NCI-H187 (cell line): ENCODE measurements around the gene YWHAB.

Experiments used
- DNase-seq, 2 experiments: peaks; one replicate each; lab custom pipeline; 2025; lab: John Stamatoyannopoulos, UW

YWHAB gene

DNA sequence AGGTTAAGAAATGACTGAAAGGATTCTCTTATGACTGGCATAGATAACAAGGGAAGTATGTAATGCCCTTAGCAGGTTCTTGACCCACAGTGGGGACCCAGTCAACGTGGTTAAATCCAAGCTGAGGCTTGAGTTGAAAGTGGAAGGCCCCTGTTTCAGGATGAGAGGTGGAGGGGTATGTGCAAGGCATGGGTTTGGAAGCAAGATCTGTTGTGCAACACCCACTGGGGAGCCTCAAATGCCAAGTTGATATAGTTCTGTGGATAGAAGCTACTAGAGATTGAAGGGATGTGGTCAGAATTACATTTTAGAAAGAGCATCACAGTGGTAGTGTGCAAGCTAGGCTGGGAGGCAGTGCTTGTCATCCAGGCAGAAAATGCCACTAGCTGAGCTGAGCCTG is 29.4 kb downstream of the YWHAB start:
- DNase-seq = no peak

DNA sequence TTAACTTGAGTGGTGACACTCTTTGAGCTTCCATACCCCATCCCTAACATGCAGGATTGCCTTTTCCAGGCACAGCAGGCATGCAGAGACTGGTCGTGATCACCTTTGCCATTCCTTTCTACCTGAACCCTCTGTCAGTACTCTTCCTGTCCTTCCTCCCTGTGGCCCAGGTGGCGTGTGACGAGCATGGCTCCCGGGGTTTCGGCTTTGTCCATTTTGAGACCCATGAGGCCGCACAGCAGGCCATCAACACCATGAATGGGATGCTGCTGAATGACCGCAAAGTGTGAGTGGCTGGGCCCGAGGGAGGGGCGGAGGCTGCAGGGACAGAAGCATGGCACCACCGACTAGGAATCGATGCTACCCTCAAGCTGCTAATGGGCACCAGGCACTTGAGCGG is 31.1 kb downstream of the YWHAB start:
- DNase-seq = no peak

DNA sequence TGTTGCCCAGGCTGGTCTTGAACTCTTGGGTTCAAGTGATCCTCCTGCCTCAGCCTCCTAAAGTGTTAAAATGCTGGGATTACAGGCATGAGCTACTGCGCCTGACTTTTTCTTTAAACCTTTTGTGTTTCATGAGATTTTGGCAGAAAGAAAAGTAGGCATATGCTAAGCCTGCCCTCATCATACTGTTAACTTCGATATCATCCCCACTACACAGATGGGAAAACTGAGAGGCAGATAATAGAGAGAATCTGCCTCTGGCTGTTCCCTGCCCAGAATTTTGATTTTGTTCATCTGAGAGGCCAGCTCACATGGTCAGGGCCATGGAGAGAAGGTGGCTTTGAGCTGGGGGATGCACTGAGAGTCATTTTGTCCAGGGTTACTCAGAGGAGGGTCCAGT is 31.9 kb downstream of the YWHAB start:
- no peak for DNase-seq

DNA sequence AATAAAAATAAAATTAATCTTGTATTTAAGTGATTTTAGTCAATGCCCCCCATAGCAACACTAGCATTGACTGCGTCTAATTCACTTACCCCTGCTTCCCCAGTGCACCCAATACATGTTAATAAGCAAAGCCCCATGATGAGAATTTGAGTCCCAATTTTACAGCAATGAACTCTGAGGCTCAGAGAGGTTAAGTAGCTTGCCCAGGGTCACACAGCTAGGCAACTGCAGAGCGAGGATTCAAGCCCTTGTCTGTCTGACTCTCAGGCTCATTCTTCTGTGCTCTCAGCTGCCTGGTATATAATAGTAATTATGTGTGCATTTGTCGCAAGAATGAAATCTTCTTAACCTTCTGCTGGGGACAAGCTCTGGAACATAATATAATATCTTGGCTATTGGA is 32.8 kb downstream of the YWHAB start:
- no peak for DNase-seq

DNA sequence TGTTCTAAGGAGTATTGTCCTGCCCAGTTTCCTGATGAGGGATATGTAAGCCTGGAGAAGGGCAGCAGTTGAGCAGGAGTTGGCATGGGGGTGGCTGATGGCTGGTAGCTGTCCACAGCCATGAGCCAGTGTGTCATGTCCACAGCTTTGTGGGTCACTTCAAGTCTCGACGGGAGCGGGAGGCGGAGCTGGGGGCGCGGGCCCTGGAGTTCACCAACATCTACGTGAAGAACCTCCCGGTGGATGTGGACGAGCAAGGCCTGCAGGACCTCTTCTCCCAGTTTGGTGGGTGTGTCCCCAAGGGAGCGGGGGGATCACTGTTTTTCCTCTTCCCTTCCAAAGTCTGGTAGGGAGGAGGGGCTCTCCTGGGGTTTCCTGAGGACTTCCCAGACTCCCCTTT is 33.3 kb downstream of the YWHAB start:
- DNase-seq = no peak

DNA sequence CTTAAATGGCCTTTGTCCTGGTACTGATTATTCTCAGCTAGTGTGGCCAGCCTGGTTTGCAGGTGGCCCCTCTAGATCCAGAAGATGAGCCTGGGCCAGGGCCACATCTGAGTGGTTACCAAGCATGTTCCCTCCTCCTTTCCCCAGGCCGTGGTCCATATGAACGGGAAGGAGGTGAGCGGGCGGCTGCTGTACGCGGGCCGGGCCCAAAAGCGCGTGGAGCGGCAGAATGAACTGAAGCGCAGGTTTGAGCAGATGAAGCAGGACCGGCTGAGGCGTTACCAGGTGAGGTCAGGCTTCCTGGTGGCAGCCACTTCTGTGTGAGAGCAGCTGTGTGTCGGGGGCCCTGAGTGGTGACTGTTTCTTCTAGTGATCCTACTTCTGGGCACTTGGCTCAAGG is 35.9 kb downstream of the YWHAB start:
- no peak for DNase-seq

DNA sequence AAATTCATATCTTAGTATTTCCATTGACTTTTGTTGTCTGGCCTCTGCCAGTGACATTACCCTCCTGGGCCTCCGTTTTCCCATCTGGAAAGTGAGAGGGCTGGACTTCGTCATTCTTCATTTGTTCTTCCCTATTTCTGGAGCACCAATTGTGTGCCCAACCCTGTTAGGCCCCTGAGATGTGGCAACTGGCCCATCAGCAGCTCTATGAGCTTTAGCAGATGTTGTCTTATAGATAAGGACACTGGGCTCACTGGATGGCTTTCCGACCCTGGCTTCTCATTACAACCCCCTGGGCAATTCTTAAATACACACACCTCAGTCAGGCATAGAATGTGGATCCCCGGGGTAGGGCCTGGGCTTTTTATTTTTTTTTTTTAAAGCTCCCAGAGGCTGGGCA is 39.0 kb downstream of the YWHAB start:
- DNase-seq = no peak

DNA sequence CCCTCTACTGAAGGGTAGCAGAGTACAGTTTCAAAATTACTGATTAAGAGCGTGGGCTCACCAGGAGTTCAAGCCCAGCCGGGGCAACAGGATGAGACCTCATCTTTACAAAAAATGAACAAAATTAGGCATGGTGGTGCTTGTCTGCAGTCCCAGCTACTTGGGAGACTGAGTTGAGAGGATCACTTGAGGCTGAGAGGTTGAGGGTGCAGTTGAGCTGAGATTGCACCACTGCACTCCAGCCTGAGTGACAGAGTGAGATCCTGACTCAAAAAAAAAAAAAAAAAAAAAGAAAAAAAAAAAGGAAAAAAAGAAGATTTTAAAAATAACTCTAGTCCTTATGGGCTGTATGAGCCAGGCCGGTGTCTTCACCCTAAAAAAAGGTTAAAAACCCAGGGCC is 43.1 kb downstream of the YWHAB start:
- no peak for DNase-seq

DNA sequence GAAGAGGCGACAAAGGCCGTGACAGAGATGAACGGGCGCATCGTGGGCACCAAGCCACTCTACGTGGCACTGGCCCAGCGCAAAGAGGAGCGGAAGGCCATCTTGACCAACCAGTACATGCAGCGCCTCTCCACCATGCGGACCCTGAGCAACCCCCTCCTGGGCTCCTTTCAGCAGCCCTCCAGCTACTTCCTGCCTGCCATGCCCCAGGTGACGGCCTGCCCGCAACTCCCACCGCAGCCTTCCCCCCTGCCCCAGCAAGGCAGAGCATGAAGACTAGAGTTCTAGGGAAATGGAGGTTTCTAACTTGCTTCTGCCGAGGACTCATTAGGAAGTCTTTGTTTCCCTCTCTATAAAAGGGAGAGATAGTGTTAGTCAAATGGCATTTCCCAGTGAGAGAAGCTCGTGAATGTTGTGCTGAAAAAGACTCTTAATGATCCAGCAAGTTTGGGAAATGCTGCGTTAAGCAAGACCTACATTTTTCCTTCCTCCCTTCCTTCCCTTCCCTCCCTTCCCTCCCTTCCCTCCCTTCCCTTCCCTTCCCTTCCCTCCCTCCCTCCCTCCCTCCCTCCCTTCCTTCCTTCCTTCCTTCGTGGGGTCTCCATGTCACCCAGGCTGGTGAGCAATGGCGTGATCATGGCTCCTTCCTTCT is 45.1 kb downstream of the YWHAB start:
- no peak for DNase-seq

DNA sequence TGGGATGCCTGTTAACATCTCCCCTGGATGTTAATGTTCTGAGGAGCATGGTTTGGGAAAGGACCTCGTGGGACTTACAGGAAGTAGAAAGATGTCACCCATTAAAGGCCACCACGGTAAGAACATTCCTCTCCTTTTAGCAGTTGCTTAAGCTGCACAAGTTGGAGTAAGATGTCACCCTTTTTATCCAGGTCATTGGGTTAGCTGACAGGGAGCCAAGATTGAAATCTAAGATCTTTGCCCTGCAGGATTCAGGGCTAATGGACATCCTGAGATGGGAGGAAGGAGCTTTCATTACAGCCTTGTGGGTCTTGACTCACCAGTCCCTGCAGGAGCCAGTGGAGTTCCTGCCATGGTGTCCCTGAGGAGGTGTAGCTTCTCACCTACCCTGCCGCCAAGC is 46.4 kb downstream of the YWHAB start:
- no peak for DNase-seq

DNA sequence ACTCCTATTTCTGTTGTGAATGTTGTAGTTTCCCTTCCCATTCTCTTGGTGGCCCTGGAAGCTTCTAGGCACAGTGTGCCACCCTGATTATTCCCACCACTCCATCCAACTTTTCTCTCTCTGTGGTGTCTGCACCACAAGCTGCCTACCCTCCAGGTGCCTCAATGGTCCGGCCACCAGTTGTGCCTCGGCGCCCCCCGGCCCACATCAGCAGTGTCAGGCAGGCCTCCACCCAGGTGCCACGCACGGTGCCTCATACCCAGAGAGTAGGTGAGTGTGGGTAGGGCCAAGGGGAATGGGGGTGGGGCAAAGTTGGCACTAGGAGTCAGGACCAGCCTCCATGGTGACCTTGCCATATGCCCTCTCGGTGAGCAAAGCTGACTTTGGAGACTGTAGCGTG is 47.4 kb downstream of the YWHAB start:
- DNase-seq = no peak

DNA sequence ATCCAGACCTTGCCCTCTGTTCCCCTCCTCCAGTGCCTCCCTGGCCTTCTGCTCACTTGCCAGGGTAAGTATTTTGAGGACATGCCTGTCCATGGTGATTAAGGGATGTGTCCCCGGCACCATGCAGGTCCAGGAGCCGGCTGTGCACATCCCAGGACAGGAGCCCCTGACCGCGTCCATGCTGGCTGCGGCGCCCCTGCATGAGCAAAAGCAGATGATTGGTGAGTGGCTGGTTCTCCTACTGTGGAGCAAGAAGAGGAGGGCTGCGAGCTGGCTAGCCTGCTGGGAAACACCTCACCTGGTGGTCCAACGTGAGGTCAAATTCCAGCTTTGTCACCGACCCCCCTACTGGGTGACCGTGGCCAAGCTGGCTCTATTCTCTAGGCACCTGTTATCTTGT is 51.0 kb downstream of the YWHAB start:
- no peak for DNase-seq

DNA sequence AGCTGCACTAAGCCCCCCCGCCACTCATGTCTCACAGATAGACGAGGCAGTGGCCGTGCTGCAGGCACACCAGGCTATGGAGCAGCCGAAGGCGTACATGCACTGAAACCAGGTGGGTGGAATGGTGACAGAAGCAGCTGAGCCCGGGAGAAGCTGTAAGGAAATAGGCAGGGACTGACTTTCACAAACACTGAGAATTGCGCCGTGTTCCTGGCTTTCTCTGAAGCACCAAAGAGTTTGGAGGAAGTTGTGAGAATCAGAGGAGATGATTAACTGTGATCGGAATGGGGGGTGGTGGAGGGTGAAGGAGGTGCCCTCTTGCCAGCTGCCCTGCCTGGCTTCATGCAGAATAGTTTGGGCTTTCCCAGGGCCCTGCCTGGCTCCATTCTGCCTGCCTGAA is 53.1 kb downstream of the YWHAB start:
- DNase-seq = no peak

DNA sequence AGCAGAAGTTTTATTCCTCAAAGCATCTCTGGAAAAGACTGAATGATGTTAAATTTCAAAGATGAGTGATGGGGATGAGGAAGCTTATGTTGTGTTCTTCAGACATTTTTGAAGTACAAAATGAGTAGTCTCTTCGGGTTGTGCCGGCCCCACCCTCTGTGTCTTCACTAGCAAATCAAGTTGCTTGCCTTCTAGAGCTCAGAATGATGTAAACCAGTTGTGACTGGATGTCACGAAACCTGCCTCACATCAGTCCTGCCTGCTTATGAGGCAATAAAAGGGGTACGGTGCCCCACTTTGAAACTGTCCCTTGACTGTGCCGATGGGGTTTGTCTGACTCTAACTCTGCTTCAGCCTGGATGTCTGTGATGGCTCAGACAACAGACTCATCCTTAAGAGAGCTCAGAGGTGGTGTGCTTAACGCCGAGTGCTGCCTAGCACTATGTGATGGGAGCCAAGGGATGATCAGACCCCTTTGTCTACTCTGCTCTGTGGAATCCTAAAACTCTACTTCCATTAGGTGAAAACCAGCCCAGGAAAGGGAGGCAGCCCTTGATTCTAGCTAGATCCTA is 55.7 kb downstream of the YWHAB start:
- DNase-seq = no peak

DNA sequence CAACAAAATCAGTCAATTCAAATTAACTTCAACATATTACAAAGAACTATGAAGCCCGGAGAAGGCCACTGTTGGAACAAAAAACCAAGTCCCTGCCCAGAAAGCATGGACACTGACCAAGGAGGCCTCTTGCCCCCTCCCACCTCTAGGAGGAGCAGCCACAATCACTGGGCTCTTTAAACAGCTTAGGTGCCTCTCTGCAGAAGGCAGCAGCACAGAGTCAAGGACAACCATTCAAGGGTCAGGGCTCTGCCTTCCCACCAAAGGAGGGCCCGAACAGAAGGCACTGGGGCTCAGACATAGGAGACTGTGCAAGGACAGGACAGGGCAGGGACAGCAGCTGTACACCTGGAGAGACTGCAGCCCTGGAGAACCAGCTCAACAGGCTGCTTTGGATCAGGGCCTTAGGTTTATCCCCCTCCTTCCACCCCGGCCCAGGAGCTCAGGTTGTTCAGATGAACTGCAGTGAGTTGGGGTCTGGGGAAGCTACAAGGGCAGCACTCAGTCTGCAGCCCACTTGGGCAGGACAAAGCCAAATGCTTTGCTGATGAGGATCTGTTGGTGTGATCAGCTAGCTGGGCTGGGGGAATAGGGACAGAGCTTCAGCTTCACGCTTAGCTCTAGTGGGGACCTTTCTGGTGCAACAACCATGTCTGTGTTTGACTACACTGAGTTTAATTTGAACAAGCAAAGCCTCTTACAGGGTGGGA is 56.9 kb downstream of the YWHAB start:
- no peak for DNase-seq

DNA sequence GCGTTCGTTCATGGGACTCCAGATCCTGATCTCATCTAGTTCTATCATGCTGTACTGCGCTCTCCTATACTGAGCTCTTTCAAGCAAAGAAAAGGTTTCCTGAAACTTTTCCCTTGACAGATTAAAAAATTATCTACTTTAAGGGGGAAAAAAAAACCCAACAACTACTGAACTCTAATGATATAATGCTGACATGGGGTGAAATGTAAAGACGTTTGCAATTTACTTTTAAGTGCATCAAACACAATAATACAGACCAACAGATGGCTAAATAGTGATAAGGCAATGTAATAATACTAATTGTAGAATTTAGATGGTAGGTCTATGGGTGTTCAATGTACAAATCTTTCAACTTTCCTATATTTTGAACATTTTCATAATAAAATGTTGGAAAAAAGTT is 58.3 kb downstream of the YWHAB start:
- DNase-seq = no peak

DNA sequence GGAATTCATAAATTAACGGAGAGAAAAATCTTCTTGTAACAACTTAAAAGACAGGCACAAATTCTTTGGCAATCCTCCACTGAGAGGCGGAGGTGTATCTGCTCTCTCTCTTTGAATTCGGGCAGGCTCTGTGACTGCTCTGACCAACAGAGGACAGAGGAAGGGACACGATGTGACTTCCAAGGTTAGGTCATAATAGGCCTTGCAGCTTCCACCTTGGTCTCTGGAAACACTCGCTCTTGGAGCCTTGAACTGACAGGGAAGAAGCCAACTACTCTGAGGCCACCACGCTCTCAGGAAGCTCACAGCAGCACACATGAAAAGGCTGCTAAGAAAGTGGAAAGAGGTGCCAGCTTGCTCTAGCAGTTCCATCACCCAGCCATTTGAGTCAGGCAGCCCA is 59.8 kb downstream of the YWHAB start:
- no peak for DNase-seq

DNA sequence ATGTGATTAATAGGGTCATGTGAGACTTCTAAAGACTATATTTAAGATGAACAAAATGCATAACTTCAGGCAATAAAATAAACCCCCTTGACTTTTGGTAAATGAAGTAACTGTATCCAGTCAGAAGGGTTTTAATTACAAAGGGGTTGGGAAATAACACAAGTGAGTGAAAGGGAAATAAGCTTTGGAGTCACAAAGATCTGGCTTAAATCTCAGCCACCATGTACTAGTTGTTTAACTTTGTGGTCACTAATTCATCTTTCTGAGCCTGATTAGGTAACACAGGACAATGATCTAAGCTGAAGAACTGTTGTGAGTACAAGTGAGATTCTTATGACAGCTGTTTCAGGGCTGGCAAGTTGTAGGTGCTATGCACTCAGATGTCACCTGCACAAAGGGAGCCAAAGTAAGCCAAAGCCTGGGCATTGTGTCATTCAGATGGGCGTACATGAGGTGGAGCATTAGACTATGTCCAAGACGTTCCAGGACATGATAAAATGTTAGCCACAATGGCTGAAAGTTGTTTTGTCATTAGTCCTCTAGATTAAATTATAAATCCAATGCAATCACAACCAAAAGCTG is 60.9 kb downstream of the YWHAB start:
- DNase-seq = no peak

DNA sequence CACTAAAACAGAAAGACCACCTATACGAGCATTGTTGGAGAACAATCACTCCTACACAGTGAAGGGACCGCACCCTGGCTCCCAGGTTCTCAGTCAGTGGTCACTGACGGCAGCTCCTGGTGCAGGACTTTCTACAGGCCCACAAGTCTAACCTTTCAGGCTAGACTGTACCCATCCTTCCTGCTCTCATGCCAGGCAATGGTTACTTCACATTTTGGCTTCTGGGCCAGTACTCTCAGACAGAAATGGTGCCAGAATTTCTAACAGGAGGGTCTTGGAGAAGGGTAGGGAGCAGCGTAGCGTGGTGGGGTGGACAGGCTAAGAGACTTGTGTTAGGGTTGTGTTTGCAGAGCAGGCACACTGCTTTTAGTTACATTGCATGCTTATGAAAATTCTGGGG is 62.6 kb downstream of the YWHAB start:
- DNase-seq = no peak

DNA sequence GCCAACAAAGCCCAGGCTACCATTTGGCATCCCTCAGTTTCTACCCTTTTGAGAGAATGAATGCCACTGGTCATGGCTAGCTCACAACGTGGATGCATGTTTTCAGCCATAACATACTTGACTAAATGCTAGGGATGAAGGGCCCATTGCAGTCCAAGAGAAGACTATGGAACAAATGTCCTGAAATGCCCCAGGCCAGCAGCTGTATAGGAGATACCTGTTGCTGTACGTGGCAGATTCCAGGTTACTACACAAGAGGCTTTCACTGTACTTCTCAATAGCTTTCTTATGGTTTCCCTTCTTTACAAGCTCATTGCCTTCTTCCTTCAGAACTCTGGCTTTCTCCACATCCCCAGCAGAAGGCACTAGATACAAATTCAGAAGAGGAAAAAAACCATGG is 63.0 kb downstream of the YWHAB start:
- DNase-seq = no peak

DNA sequence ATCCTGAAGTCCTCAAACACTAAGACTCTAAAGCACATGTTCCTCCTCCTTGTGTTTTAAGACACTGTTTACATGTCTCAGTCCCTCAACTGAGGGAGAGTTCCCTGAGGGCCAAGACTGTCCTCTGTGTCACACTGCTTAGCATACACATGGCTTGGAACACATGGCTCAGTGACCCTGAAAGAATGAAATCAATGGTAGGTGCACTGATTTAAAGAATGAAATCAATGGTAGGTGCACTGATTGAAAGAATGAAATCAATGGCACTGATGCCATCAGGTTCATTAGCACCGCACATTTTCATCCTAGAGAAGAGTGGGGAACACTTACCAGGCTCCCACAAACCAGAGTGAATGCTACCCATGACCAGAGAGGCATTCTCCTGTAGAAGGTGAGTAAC is 64.9 kb downstream of the YWHAB start:
- no peak for DNase-seq

DNA sequence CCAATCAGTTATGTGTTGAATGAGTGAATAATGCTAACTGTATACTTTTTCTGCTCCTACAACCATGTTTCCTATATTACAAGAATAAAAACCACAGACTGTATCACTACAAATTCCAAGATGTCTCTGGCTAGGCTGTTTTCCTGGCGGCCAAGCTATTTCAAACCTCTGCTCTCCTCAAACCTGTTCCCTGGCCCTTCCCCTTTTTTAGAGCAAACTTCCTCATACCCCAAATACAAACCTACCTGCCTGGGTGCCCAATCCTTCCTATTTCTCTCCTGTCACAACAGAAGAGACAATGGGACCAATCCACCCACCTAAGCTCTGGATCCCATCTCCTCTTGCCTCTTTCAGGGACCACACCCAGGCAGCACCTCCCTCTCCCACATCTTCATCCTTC is 67.2 kb downstream of the YWHAB start:
- no peak for DNase-seq

DNA sequence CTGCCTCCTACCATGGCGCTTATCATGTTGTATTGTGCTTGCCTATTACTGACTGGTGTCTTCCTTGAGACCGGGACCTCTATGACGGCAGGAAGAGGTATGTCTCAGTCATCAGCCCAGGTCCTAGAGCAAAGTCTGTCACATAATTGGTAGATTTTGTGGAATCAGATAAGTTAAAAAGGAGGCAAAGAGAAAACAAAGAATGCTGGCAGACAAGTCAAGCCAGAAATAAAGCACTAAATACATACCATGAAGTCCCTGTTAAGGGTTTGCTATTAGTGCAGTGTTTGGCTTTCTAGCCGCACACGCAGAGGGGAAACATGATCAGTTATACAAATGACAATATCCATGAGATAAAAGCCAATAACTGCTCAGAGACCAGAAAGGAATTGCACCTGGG is 68.7 kb downstream of the YWHAB start:
- no peak for DNase-seq

DNA sequence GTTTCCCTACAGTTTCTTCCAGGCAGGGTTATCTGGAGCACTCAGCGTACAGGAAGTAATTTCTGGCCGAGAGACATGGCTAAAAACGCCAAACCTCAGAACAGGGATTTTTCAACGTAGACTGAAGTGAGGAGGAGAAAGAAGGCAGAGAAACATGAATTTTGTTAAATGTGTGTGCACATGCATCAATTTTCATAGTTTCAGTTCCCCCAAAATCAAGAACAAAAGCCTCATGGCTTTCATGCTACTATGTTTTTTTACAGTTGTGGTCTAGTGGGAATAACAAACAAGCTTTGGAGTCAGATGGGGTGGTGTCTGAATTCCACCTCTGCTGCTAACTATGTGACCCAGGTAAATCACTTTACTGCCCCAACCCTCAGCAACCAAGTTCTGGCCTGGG is 69.8 kb downstream of the YWHAB start:
- no peak for DNase-seq
